ENCODE data around the gene RPL12.

DNA sequence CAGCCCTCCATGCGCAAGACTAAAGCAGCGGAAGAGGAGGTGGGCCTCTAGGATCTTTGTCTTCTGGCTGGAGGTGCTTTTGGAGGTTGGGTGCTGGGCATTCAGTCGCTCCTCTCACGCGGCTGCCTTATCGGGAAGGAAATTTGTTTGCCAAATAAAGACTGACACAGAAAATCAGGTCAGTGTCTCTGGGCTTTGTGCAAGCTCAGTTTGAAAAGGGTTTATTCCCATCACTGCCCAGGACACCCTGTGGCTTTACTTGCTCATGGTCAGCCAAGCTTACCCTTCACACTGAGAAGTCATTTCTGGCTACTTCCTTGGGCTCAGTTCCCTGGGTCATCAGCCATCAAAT is 43.7 kb downstream of the RPL12 start:
- TF ChIP-seq POLR2A (IDR thresholded peaks at IDR 0.05): no peak
- no peak for TF ChIP-seq EP300 (IDR thresholded peaks at IDR 0.05)

Measured in tibial nerve (tissue), 3 donors.